Endothelial cell of umbilical vein (primary cell): Measurements from ENCODE around the gene MAN2B2. TPM values are rescaled to one million over a fixed set of nuclear protein-coding genes. Genes with fewer than 3 reads are reported as not detected.

Experiments used
- BruUV-seq: library from RNA; stranded (reverse); fragments of 400-500 nt; replicated peaks from 2 replicates; lab custom pipeline; 2021; lab: Mats Ljungman, UMichigan
- CTCF ChIA-PET: fragments of 300-600, 350-600 bp; sonication (Branson Sonifier 250); formaldehyde crosslinking; loops from one replicate; lab custom pipeline; 2021; ENCODE audit warnings: antibody characterized with exemption, inconsistent platforms; lab: Charles Lee
- POLR2A ChIA-PET: fragments of 300-600, 350-600 bp; sonication (Branson Sonifier 250); formaldehyde crosslinking; loops from one replicate; lab custom pipeline; 2021; ENCODE audit warnings: antibody characterized with exemption, inconsistent platforms; lab: Charles Lee
- DNase-seq: peaks from one replicate; pipeline ENCODE4 v3.0.0-alpha.2; 2011; ENCODE audit warnings: low read depth, low spot score
- FAIRE-seq: peaks from 2 replicates; lab custom pipeline; 2011; peaks lifted over from hg19 to GRCh38; lab: Jason Lieb, UNC
- H2AFZ ChIP-seq: 2 replicates; pipeline ENCODE4 v1.6.0; 2012; ENCODE audit warnings: low read depth, low read length, control low read depth, inconsistent platforms
- H3K27ac ChIP-seq: 2 replicates; pipeline ENCODE4 v1.5.1; 2011; ENCODE audit warnings: low read depth, mild to moderate bottlenecking, control low read depth, low read length, moderate library complexity; ENCODE audit not compliant: insufficient read depth
- H3K27me3 ChIP-seq, 2 experiments: 2 replicates each; pipeline versions ENCODE4 v1.6.0 to v1.6.1; 2011; ENCODE audit warnings: low read length in 2 of 2, mixed read lengths in 1 of 2; ENCODE audit not compliant: control insufficient read depth in 2 of 2, insufficient read depth in 2 of 2
- H3K36me3 ChIP-seq, 2 experiments: 2 replicates in 1 of 2; 3 replicates in 1 of 2; pipeline ENCODE4 v1.5.1; 2011; ENCODE audit warnings: low read length in 2 of 2, mild to moderate bottlenecking in 1 of 2, moderate library complexity in 1 of 2; ENCODE audit not compliant: control insufficient read depth in 2 of 2, insufficient read depth in 2 of 2; ENCODE audit errors: extremely low read depth in 1 of 2
- H3K4me1 ChIP-seq: 3 replicates; pipeline ENCODE4 v1.5.1; 2011; ENCODE audit warnings: mild to moderate bottlenecking, low read length; ENCODE audit not compliant: control insufficient read depth, insufficient read depth; ENCODE audit errors: extremely low read depth
- H3K4me2 ChIP-seq: 2 replicates; pipeline ENCODE4 v1.6.1; 2011; ENCODE audit warnings: low read length, control low read depth, mixed read lengths; ENCODE audit not compliant: insufficient read depth
- H3K4me3 ChIP-seq, 3 experiments: fragments of 200-600 bp in 1 of 3; sonication (generic), shearing (Covaris generic) in 1 of 3; replicated peaks in 1 of 3; 2 replicates each; pipeline ENCODE4 v1.5.1; 2011 to 2016; ENCODE audit warnings: control low read depth in 3 of 3, low read length in 3 of 3, mild to moderate bottlenecking in 2 of 3, inconsistent platforms in 1 of 3, low read depth in 1 of 3, moderate library complexity in 1 of 3; ENCODE audit not compliant: insufficient read depth in 1 of 3
- H3K79me2 ChIP-seq: 2 replicates; pipeline ENCODE4 v1.6.0; 2012; ENCODE audit warnings: low read length, inconsistent platforms; ENCODE audit not compliant: control insufficient read depth, insufficient read depth
- H3K9ac ChIP-seq: replicated peaks from 2 replicates; pipeline ENCODE3; 2011; ENCODE audit warnings: low read length, control low read depth; ENCODE audit not compliant: insufficient read depth; ENCODE audit errors: extremely low read depth
- H3K9me1 ChIP-seq: replicated peaks from 3 replicates; pipeline ENCODE4 v1.6.0; 2011; ENCODE audit warnings: mild to moderate bottlenecking, low read length; ENCODE audit not compliant: control insufficient read depth, insufficient read depth; ENCODE audit errors: extremely low read depth
- H3K9me3 ChIP-seq: replicated peaks from 2 replicates; pipeline ENCODE4 v1.5.1; 2012; ENCODE audit warnings: low read length, inconsistent platforms; ENCODE audit not compliant: control insufficient read depth, insufficient read depth
- H4K20me1 ChIP-seq: replicated peaks from 2 replicates; pipeline ENCODE3; 2011; ENCODE audit warnings: mild to moderate bottlenecking, low read length; ENCODE audit not compliant: control insufficient read depth, insufficient read depth; ENCODE audit errors: extremely low read depth
- EZH2 ChIP-seq: IDR thresholded peaks from 2 replicates; pipeline ENCODE4 v1.6.1; 2012; ENCODE audit warnings: borderline replicate concordance, low read depth, mild to moderate bottlenecking, moderate library complexity, low read length, inconsistent platforms; ENCODE audit not compliant: severe bottlenecking
- FOS ChIP-seq: IDR thresholded peaks from 2 replicates; pipeline ENCODE4 v1.6.1; 2011; ENCODE audit warnings: mild to moderate bottlenecking, low read length, moderate library complexity, borderline replicate concordance; ENCODE audit not compliant: insufficient read depth
- GATA2 ChIP-seq: IDR thresholded peaks from 2 replicates; pipeline ENCODE4 v1.7.0; 2011; ENCODE audit warnings: low read depth, mild to moderate bottlenecking, moderate library complexity, mixed read lengths, low read length; ENCODE audit not compliant: insufficient read length, insufficient read depth
- JUN ChIP-seq: IDR thresholded peaks from 2 replicates; pipeline ENCODE4 v1.6.1; 2011; ENCODE audit warnings: borderline replicate concordance, low read depth; ENCODE audit not compliant: insufficient read length, insufficient read depth
- MYC ChIP-seq: IDR thresholded peaks from one replicate; pipeline ENCODE4 v1.6.1; 2011; ENCODE audit warnings: mild to moderate bottlenecking, low read depth, low read length
- POLR2A ChIP-seq: IDR thresholded peaks from 2 replicates; pipeline ENCODE4 v1.6.1; 2012; ENCODE audit warnings: low read depth, mild to moderate bottlenecking, control low read depth, low read length
- POLR2AphosphoS5 ChIP-seq: IDR thresholded peaks from 2 replicates; pipeline ENCODE4 v1.6.1; 2012; ENCODE audit warnings: low read depth, mild to moderate bottlenecking, control low read depth, low read length, moderate library complexity; ENCODE audit not compliant: insufficient read depth
- dilution Hi-C: fragments of 300-500 bp; cut with MboI; formaldehyde crosslinking; loops from one replicate; pipeline ENCODE4 v1.15.0; 2019; ENCODE audit warnings: low sequenced_read_pairs; ENCODE audit not compliant: extremely low pct_ligation_motif_present
- intact Hi-C: fragments of 100-400 bp; cut with micrococcal nuclease; formaldehyde crosslinking; loops from one replicate; pipeline ENCODE4 v1.10.0; 2022
- polyA plus RNA-seq, 4 experiments: library from polyadenylated mRNA; depleted of rRNA in 3 of 4; stranded (reverse) in 3 of 4; unstranded in 1 of 4; fragments of >200 nt; gene quantifications; 2 replicates each; pipeline versions ENCODE4 v1.2.1 to v1.2.3, GENCODE V29; 2011 to 2012; ENCODE audit warnings: missing spikeins in 1 of 4
- total RNA-seq: library from RNA; stranded (reverse); gene quantifications from 2 replicates; pipeline ENCODE4 v1.2.3, GENCODE V29; 2021
- TF ChIP-seq, protein P1 (sequence below), 2 donors: IDR thresholded peaks; 1 replicate in 1 of 2; 2 replicates in 1 of 2; pipeline ENCODE4 v1.5.1; 2011; ENCODE audit warnings: low read length in 2 of 2, mild to moderate bottlenecking in 2 of 2, moderate library complexity in 2 of 2, control low read depth in 1 of 2, inconsistent platforms in 1 of 2, low read depth in 1 of 2; ENCODE audit not compliant: insufficient read depth in 1 of 2; ENCODE audit errors: extremely low read depth in 1 of 2
- TF ChIP-seq, protein P2 (sequence below): IDR thresholded peaks from 2 replicates; pipeline ENCODE4 v1.6.1; 2011; ENCODE audit not compliant: insufficient read depth, insufficient read length

Gene MAN2B2
- total and polyA plus RNA-seq, 2 donors (not counting 3 experiments of a cell fraction or from before 2014, with no cell fraction given), result 15.7 to 25.1 TPM

DNA sequence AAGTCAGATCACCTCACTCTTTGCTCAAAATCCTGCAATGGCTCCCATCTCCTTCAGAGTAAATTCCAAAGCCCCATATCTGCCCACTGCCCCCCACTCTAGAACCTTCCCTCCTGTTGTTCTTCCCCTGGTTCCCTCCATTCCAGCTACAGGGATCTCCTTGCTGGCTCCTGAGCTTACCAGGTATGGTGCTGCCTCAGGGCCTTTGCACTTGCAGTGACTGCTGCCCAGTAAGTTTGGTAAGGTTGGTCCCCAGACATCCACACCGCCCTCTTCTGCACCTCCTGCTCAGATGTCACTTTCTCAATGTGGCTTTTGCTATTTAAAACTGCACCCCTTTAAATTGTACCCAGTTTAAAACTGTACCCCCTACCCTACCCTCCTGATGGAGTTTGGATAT is 7.8 kb upstream of the MAN2B2 start:
- no TSS peak for BruUV-seq

DNA sequence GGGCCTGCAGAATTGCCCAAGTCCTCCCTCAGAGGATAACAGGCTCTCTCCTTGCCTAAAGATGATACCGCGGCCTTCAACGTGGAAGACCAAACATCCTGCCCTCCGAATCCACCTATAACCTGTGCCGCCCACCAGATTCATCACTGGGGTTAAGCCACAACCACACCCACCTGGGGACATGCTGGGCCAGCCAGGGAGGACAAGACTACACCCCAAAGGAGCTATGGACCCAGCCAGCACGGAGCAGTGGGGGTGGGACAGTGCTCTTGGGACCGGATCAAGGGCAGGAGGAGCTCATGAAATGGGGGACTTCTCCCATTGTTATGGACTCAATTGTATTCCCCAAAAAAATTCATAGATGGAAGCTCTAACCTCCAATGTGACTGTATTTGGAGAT is 6.8 kb upstream of the MAN2B2 start:
- no TSS peak for BruUV-seq
- Histone ChIP-seq H3K27me3 (peaks cover 21 to 25% of the 10 kb centered on the region in 2 experiments), H3K4me2 (no peak overlapping the region), H3K4me1 (no peaks in the 10 kb centered on the region), H2AFZ (no peak overlapping the region), H3K9ac (no peak overlapping the region), H3K9me1 (no peaks in the 10 kb centered on the region), H3K36me3 (no peaks in the 10 kb centered on the region), H3K9me3 (no peaks in the 10 kb centered on the region), H3K79me2 (no peaks in the 10 kb centered on the region), H3K27ac (no peak overlapping the region), H3K4me3 (no peak overlapping the region), H4K20me1 (no peaks in the 10 kb centered on the region)
- ChIA-PET CTCF (interaction anchor here (2.3 kb wide), 1 partner anchor 21 kb away, joined by 7 read pairs; no protein-coding TSS in a partner anchor), POLR2A (no interaction called here)
- intact Hi-C loops, result no loop called here
- TF ChIP-seq, protein P1, sequence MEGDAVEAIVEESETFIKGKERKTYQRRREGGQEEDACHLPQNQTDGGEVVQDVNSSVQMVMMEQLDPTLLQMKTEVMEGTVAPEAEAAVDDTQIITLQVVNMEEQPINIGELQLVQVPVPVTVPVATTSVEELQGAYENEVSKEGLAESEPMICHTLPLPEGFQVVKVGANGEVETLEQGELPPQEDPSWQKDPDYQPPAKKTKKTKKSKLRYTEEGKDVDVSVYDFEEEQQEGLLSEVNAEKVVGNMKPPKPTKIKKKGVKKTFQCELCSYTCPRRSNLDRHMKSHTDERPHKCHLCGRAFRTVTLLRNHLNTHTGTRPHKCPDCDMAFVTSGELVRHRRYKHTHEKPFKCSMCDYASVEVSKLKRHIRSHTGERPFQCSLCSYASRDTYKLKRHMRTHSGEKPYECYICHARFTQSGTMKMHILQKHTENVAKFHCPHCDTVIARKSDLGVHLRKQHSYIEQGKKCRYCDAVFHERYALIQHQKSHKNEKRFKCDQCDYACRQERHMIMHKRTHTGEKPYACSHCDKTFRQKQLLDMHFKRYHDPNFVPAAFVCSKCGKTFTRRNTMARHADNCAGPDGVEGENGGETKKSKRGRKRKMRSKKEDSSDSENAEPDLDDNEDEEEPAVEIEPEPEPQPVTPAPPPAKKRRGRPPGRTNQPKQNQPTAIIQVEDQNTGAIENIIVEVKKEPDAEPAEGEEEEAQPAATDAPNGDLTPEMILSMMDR (IDR thresholded peaks at IDR 0.05; ENCODE audit: extremely low read depth in 1 of 2, insufficient read depth in 1 of 2, low read depth in 1 of 2, low read length in 2 of 2), result no peak
- TF ChIP-seq FOS (no peak), POLR2A (no peak), POLR2AphosphoS5 (no peak), JUN (no peak), EZH2 (no peak), MYC (no peak), GATA2 (no peak)
- TF ChIP-seq, protein P2, sequence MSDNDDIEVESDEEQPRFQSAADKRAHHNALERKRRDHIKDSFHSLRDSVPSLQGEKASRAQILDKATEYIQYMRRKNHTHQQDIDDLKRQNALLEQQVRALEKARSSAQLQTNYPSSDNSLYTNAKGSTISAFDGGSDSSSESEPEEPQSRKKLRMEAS, result no peak
- FAIRE-seq (no peak), DNase-seq (no peak)
- dilution Hi-C loops, result no loop called here

More for the DNA sequence above, 7.8 kb upstream of the MAN2B2 start:
- H3K4me1 ChIP-seq, result no peaks in the 10 kb centered on the region
- no peak overlapping the region for H2AFZ ChIP-seq
- TF ChIP-seq, protein P1 (IDR thresholded peaks at IDR 0.05; ENCODE audit: extremely low read depth in 1 of 2, insufficient read depth in 1 of 2, low read depth in 1 of 2, low read length in 2 of 2), result no peak
- no peak for TF ChIP-seq EZH2
- no peak for TF ChIP-seq POLR2AphosphoS5
- TF ChIP-seq MYC, result no peak
- H4K20me1 ChIP-seq, result no peaks in the 10 kb centered on the region
- intact Hi-C loops, result no loop called here
- ChIA-PET CTCF (interaction anchor here (2.3 kb wide), 1 partner anchor 20 kb away, joined by 7 read pairs; no protein-coding TSS in a partner anchor), POLR2A (no interaction called here)
- no peaks in the 10 kb centered on the region for H3K9me1 ChIP-seq
- H3K9ac ChIP-seq, result no peak overlapping the region
- no peaks in the 10 kb centered on the region for H3K9me3 ChIP-seq
- dilution Hi-C loops, result no loop called here
- H3K79me2 ChIP-seq, result no peaks in the 10 kb centered on the region
- no peak for FAIRE-seq
- no peak overlapping the region for H3K4me3 ChIP-seq
- DNase-seq, result no peak
- H3K27me3 ChIP-seq, result peaks cover 27 to 35% of the 10 kb centered on the region in 2 experiments
- no peak overlapping the region for H3K27ac ChIP-seq
- H3K4me2 ChIP-seq, result no peak overlapping the region
- H3K36me3 ChIP-seq, result no peaks in the 10 kb centered on the region
